ENCODE measurements around the gene COL13A1.

Gene COL13A1

DNA sequence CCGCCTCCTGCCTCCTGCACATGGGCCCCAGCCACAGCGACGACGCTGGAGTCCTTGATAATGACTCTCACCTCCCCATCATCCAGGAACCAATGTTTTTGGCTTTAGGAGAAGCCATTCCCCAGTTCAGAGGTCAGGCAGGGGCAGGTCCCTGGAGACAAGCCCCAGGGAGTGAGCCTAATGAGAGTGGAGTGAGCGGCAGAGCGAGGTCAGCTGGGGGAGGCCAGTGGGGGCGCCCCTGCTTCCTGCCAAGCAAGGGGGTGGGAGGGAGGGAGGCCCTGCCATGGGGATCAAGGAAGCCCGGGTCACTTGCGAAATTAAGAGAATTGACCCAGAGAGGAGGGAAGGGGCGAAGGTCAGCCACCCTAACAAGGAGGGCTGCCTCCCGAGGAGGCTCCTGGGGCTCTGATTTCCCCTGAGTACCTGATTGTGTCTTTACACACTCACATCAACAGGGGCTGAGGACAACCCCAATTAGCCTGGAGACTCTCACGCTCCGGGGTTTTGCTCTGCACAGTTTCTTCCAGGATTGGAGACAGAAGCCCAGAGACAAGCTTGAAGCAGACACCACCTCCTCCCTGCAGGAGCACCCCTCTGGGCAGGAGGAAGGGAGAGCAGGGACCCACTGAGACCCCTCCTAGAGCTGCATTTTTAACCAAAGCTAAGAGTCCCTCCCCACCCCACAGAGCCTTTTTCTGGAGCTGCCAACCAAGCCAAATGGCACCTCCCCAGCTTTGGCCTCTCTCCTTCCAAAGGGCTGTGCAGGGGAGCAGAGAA lies 112.1 kb downstream of the COL13A1 start:
- no peak for DNase-seq

DNA sequence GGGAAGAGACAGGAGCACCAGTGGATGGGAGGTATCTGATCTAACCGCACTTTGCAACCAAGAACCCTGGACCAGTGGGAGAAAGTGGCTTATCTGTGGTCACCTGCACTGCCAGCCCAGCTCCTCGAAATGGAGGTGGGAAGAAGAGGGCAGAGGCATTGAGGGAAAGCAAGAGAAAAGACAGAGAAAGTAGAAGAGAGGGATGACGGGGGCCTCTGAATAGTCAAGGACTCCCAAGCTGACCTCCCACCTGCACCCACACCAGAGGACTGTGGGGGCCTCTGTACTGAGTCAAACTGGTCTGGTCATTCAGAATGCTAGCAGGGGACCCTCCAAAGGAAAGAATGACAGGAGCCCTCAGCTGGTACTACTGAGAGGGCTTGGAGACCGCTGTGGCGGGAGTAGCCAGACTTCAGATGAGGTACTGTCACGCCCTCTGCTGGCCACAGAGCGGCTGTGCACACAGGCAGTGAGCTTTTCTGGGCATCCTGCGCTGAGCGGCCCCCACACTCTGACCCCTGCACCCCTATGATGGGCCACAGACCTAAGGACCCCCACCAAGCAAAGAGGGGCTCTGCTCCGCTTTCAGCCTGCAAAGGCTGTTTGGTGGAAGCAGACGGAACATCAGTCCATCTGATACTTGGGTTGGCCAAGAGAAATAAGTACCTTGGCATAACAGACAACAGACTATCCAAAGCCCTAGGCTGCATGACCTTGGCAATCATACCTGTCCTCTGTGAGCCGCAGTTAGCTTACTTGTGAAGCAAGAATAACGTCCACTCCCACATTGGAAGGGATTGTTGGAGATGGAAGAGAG lies 112.9 kb downstream of the COL13A1 start:
- peak; percentile 42 for DNase-seq

DNA sequence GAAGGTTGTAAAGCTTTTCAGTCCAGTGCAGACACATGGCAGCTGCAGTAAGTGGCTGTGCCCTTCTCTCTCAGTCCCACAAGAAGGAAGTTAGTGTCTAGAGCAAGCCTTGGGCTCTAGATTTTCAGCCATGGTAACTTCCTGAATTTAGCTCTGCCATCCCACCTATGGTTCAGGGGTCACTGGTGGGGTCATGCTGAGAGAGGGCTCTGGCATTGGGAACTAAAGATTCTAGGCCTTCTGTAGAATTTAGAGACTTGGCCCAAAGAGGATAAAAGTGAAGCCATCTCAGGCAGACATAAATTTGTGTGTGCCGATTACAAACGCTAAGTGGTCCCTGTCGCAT lies 113.5 kb downstream of the COL13A1 start:
- DNase-seq, result no peak

DNA sequence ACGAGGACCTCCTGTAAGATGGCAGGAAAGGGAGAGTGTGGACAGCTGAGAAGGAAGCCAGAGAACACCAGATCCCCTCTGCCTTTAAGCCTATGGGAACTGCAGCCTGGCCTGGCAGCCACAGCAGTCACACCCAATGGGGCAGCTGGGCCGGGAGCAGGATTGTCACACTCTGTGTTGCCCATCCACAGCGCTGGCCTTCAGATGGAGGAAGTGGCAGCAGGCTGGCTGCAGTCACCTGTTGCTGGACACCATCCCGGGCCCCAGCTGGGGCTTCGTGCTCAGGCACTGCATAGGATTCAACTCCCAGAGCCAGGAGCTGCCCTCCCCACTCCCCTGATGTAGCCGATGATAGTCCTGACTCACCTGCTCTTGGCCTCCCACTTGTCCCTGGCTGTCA lies 114.4 kb downstream of the COL13A1 start:
- no peak for DNase-seq

DNA sequence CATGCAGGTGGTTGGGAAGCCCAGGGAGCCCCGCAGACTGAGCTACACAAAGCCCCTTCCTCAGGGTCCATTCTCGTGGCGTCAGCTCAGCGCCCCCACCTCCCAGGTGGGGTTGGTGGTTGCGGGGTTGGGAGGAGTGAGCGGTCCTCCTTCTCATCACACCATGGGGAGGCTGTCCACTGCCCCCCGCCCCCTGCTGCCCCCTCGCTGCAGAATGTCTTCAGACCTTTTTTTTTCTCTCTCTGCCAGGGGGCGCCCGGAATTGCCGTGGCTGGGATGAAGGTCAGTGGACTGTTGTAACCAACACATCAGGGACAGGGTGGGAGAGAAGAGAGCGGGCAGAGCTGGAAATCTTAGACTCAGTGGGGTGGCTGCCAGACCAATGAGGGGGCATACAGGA lies 116.3 kb downstream of the COL13A1 start:
- DNase-seq, result no peak

DNA sequence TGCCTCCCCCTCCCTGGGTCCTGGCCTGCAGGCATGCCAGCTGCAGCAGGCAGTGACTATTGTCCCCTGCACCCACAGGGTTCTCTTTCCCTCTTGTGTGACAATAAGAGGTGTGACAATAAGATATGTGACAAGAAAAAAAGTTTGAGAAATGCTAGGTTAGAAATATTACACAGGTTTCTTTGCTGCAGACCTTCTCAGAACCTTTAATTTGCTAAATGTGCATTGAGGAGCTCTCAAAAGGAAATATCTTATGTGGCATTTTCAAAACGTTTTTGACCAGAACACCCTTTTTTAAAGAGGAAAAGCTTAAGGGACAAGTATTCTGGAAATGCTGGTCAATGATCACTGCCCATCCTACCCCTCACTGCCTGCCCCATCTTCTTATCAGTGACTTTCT lies 117.5 kb downstream of the COL13A1 start:
- no peak for DNase-seq

DNA sequence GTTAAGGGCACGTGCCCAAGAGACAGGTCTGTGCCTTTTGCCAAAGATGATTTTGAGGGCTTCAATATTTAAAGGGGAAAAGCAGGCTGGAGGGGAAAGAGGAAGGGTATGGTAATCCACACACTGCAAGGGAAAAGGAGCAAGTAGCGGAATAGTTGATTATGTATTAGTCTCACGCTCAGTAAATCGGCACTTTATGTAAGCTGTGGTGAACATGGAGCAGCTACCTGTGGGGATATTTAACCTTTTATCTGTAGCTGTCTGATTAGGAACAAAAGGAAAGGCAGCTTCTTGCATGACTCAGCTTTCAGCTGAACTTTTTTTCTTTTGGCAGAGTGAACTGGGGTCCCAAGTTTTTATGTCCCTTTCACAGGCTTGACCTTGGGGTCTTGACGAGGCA lies 123.4 kb downstream of the COL13A1 start:
- DNase-seq, result no peak

DNA sequence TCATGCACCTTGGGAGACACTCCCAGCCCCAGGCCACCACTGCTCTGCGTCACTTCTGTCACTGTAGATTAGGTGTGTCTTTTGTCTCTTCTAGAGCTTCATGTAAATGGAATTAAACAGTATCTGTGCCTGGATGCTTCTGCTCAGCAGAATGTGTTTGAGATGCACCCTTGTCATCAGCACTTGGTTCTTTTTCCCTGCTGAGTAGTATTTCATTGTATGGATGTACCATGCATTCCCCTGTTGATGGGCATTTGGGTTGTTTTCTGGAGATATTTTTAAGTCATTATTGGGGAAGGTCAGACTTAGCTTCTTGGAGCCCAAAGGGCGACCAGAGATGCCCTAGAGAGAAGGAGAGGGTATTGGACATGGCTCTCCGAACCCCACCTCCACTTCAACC lies 126.6 kb downstream of the COL13A1 start:
- no peak for DNase-seq

DNA sequence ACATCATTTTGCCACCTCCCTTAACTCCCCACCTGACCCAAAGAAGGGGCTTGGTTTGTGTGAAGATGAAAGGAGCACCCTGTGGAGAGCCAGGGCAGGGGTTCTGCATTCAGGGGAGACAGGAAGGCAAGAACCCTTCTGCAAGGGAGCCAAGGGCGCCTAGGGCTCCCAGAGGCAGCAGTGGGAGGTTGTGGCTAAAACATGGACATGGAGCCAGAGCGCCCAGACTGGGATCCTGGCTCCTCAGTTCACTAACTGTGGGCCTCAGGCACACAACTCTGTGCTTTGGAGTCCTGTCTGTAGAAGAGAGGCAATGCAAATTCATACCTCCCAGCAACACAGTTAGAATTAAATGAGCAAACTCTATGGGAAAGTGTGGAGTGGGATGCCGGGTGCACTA lies 127.9 kb downstream of the COL13A1 start:
- DNase-seq, result no peak

DNA sequence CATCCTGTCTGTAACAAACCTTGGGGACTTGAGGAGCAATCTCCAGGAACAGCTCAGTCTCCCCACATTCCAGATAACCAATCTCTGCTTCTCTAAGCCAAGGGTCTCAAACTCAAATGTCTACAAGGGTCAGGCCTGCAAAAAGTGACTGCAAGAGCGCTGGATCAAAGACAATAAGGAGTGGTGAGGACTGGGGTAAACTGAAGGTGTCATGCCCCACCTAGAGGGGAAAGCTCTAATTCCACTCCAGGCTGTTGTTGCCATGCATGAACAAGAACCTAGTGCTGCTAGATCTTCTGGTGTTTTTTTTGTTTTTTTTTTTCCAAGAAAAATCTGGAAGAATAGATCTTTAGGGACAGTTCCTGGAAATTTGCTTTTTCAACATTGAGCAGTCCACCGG lies 133.1 kb downstream of the COL13A1 start:
- DNase-seq, result no peak

DNA sequence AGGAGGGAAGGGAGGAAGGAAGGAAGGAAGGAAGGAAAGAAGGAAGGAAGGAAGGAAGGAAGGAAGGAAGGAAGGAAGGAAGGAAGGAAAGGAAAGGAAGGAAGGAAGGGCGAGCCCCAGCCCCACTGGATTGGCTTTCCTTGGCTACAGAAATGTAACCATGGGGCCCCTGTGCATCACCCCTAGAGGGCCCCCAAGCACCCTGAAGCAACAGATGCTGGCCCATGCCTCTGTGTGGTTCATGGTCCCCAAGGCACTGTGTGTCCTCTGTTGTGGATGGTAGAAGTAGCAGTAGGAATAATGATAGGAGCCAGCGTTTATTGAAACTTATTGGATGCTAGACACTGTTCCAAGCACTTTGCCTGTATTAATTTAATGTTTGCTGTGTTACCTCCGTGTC lies 134.4 kb downstream of the COL13A1 start:
- DNase-seq, result no peak

DNA sequence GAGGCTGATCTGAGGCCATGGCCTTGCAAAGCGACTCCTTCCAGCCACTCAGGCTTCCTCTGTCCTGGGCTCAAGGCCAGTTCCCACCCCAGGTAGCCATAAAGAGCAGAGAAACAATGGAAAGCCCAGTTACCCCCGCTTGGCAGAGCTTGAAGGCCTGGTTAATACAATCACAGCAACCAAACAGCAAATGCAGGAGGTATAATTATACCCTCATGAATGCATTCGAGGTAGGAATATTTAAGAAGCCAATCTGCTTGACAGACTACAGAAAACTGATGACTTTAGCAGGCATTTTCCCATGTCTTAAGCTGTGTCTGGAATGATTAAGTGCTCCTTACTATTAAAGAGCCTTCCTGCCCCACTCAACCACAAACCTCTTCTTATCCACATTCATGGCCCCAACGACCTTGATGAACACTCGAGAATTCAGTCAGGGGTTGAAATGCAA lies 136.9 kb downstream of the COL13A1 start:
- no peak for DNase-seq

DNA sequence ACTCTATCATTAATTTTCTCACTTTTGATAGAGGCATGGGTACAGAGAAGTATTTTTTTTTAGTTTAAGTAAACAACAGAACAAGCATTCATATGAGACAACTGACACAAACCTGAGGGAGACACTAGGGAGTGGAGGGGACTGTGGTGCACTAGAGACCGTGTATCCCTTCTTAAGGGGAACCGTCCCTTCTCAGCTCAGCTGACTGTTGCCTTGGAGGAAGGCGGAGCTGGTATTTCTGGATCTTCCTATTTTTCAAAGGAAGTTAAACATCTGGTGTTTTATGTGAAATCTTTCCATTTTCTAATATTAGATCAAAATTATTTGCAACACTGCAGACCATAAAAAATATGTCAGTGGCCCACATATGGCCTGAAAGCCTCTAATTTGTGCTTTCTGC lies 137.4 kb downstream of the COL13A1 start:
- DNase-seq, result no peak

DNA sequence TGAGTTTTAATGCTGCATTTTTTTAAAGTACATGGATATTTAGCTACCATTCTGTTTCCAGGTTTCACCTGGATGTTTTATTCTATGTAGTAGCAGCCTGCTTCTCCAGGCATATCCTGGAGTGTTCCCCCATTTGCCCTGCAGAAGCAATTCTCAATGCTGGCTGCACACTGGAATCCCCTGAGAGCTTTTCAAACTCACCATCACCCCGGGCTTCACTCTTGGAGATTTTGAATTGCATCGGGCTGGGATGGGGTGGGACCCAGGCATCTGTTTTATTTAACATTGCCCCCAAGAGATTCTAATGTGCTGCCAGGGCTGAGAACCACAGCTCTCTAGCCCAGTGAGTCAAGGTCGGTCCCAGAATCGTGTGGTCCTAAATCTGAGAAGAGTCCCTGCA lies 137.8 kb downstream of the COL13A1 start:
- DNase-seq, result no peak

DNA sequence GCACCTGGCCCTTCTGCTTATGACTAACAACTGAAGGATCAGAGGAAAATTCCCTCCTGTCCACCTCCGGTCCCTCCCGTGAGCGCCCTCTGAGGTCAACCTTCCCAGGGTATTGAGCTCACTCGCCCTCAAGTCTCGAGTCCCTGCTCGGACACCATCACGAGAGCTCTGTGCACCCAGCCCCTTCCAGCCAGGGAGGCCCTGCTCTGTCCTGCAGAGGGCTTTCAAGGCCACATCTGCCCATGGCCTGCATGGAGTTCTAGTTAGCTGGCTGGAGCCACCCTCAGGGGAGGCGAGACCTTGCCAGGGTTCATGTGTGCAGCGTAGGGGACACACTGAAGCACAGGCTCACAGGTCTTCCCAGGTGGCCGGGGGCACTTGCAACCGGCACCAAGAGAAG lies 140.0 kb downstream of the COL13A1 start:
- DNase-seq, result no peak

DNA sequence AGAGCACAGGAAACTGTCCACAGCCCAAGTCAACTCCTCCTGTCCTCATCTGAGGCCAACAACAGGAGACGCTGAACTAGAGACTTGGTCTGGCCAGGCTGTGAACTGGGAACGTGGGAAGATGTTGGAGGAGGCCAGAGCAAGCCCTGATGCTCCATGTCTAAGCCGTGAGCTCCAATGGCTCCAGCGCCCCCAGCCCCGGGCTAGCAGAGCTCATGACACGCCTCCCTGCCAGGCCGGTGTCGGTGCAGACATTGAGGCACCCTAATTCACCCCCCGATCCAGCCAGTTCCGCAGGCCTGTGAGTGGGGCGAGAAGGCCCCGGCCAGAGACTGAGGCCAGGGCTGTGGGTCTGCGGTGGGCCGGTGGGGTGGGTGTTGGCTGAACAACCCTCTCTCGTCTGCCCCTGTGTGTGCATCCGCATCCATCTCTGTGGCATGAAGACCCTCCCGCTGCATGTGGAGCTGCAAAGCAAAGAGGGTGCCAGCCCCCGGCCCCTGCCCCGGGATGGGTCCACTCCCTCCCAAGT lies 141.7 kb downstream of the COL13A1 start:
- no peak for DNase-seq

DNA sequence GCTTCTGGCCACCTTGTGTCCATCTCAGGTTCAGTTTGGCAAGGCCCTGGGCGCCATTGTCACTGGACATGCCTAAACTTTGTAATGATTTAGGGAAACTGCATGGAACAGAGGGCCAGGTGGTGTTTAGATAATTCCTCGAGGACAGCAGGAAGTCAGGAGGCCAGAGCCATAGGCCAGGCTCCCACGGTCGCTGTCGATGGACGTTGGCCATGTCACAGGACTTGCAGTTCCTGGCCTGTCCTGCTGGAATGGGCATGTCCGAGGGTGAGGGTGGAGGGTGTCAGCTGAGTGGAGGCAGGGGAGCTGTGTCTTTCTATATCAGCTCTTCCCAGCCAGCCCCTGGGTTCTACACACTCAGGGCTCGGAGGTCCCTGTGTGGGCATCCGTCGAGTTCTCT lies 143.1 kb downstream of the COL13A1 start:
- no peak for DNase-seq

DNA sequence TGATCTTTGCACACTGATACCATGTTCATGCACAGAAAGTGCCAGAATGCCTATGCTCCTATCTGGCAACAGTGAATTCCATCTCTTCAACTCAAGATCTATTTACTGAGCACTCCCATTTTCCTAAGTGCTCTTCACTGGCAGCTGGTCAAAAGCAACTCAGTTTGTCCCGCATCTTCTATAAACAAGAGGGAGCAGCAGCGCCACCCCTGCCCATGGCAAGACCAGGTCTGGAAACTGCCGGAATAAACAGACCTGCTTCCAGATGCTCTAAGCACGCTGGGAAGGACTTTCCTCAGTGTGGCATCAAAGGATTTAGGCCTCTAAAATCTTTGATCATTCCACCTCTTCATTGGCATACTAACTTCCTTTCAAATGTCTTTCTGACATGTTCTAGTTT lies 146.6 kb downstream of the COL13A1 start:
- DNase-seq, result no peak

DNA sequence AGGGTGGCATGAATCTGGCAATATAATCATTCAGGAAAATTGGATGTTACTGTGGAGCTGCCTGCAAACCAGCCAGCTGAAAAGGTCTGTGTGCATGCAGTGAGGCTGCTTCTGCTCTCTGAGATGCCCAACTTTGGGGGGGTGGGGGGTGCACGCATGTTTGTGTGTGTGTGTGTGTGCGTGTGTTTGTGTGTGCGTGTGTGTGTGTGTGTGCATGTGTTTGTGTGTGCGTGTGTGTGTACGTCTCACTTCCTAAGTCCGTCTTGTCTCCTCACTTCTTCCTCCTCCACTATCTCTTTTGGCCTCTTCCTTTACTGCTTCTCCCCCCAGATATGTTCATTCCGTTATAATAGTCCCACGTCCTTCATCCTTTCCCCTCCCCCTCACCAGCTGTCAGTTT lies 148.1 kb downstream of the COL13A1 start:
- no peak for DNase-seq

DNA sequence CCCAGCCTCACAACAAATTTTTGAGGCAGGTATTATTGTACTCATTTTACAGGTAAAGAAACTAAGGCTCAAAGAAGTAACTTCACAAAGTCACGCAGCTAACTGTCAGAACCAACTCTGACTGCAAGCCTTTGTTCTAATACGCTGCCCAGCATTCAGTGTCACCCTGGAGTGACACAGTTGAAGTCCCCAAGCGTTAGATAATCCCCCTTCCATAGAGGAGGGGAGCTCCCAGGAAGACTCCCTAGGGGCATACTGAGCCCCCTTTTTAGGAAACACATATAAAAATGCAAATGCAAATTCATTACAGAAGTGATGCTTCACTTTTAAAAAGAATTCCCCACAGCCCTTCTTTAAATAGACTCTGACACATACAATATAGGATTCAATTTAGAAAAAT lies 150.0 kb downstream of the COL13A1 start:
- no peak for DNase-seq

DNA sequence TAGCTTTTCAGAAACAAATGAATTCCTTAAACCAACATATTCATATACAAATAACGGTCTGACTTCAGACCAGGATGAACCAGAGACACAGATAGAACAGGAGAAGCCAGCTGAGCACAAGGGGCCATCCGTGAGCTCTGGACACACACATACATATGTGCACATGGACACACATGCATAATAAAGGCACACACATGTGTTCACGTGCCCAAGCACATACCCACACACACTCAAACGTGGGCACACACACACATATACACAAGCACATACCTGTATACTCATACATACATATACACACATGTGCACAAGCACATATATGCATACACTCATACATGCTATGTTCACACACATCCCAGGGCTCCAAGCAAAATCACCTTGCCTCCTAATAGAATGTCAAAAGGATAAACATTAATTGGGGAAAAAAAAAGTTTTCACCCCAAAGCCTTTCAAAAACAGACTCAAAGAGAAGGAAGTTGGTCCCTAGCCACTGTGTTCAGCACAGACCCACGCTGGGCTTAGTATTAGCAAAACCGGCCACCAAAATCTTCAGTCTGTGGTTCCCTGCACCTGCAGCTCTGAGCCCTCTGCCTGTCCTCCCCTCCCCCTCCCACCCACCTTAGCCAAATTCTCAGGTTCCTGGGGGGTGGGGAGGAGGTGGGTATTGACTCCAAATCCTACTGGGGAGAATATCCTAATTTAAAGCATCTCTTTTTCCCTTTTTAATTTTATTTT lies 150.5 kb downstream of the COL13A1 start:
- DNase-seq, result no peak

DNA sequence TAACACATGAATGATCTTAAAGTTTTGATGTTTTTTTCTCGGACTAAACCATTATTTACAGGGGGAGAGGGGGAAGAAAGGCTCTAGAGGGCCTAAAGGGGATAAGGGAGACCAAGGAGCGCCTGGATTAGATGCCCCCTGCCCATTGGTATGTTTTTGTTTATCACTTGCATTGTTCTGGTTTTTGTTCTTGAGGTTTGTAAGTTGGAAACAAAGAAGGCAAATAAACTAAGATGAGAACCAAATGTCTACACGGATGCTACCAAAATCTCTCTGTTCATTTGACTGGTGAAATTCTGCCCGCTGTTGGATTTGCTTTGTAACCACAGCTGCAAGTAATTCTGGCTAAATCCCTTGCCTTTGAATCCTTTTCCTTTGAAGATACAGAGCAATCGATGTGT lies 151.1 kb downstream of the COL13A1 start:
- no peak for DNase-seq

DNA sequence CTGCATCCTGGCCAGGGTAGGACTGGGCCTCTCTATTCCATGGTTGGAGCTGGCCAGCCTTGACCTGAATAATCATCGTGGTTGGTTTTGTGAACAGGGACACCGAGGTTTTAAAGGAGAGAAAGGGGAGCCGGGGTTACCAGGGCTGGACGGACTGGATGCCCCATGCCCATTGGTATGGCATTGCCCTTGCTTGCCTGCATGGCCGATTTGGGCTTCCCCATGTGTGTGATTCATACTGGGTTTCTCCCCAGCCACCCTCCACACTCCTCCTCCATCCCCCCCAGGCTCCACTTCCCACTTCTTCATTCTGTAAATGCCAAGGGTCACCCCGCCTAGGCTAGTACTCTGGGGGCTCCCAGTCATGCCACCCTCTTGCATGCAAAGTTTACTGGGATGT lies 152.1 kb downstream of the COL13A1 start:
- no peak for DNase-seq

Measured in T-helper 9 cell (primary cell).